Measurements from ENCODE around the gene CHML. TPM values are rescaled to one million over a fixed set of nuclear protein-coding genes. Genes with fewer than 3 reads are reported as not detected.

CHML gene
- total RNA-seq, 1 donor from 2014 or later: 9.5 TPM

DNA sequence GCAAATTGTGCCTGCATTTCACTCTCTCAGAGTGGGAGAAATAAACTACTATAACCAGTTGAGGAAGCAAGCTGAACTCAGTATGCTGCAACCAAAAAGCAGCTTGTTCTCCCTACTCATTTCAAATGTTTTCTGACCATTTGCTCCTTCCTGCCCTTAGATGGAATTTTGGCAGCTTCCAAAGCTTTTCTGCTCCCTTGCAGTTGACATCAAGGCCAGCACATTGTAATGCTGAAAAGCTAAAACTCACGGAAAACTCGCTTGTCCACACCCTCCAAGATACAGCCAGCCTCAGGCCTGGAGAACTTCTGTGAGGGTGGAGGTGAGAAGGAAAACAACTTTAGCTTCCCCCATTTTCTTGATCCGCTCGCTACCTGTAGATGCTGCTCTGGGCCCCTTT is 5.0 kb upstream of the CHML start:
- no peak for TF ChIP-seq CTCF (conservative IDR thresholded peaks at IDR 0.05; ENCODE audit: low read depth, low read length)
- H3K4me3 ChIP-seq (ENCODE audit: low read depth, low read length): no peak overlapping the region
- no peak for DNase-seq (ENCODE audit: low read depth)

DNA sequence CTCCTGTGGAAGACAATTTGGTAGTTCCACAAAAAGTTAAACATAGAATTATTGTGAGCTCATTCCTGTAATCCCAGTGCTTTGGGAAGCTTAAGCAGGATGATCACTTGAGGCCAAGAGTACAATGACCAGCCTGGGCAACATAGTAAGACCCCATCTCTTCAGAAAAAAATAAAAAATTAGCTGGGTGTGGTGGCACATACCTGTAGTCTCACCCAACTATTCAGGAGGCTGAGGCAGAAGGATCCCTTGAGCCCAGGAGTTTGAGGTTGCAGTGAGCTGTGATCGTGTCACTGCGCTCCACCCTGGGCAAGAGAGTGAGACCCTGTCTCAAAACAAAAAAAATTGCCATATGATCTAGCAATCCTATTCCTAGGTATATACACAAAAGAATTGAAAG is 4.1 kb upstream of the CHML start:
- no peak for DNase-seq (ENCODE audit: low read depth)
- no peak for TF ChIP-seq CTCF (conservative IDR thresholded peaks at IDR 0.05; ENCODE audit: low read depth, low read length)
- H3K4me3 ChIP-seq (ENCODE audit: low read depth, low read length): no peak overlapping the region

DNA sequence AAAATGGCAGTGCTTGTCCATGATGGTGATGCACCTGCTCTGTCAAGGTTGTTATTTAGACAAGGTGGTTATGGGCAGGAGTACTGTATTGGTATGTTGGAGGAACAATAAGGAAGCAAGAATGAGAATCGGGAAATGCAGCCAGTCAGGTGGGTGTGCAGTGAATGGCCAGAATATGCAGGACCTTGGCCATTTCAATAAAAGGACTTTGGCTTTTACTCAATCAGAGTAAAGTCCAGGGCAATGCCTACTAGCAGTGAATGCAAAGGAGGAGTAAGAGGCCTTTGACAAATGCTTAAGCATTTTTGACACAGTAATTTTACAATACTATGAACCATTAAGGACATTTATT is 2.4 kb upstream of the CHML start:
- no peak for TF ChIP-seq CTCF (conservative IDR thresholded peaks at IDR 0.05; ENCODE audit: low read depth, low read length)
- no peak for DNase-seq (ENCODE audit: low read depth)
- no peak overlapping the region for H3K4me3 ChIP-seq (ENCODE audit: low read depth, low read length)

- no peak for DNase-seq (ENCODE audit: low read depth)
- H3K4me3 ChIP-seq (ENCODE audit: low read depth, low read length): no peak overlapping the region
- TF ChIP-seq CTCF (conservative IDR thresholded peaks at IDR 0.05; ENCODE audit: low read depth, low read length): no peak
Measured at GRCh38 chr1:241641773-241642592, 1.8 kb upstream of the CHML start.

DNA sequence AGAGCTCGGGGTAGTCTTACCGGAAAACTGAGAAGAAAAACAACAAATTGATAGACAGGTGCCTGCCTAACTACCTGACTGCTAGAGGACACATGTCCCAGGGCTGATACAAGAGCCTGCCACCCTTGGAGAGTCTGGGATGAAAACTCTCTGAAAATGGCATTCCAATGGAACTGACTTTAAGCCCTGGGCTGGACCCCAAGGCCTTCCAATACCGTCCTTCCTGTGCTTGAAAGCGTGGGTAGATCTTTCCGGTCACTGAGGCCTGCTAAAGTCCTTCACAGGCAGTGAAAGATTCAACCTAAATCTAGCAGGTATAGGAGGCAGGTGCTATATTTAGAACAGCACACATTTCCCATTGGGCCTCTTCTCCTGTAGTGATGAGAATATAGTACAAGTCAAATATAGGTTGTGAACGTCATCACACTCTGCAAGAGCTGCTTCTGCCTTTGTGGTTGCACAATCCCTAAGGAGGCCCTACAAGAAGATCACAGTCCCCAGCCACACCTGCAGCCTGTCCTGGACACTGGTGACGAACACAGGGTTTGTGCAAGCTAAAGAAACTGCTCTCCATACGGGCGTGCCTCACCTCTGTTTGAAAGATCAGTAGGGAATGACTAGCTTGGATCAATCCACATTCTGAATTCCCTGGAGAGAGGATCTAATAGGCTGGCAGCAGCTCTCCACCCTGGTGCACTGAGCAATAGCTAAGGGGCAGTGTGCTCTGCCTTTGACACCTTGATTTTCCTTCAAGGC is 876 bp upstream of the CHML start:
- no peak for TF ChIP-seq CTCF (conservative IDR thresholded peaks at IDR 0.05; ENCODE audit: low read depth, low read length)
- H3K4me3 ChIP-seq (ENCODE audit: low read depth, low read length): peak overlapping the region; percentile 95
- no peak for DNase-seq (ENCODE audit: low read depth)

DNA sequence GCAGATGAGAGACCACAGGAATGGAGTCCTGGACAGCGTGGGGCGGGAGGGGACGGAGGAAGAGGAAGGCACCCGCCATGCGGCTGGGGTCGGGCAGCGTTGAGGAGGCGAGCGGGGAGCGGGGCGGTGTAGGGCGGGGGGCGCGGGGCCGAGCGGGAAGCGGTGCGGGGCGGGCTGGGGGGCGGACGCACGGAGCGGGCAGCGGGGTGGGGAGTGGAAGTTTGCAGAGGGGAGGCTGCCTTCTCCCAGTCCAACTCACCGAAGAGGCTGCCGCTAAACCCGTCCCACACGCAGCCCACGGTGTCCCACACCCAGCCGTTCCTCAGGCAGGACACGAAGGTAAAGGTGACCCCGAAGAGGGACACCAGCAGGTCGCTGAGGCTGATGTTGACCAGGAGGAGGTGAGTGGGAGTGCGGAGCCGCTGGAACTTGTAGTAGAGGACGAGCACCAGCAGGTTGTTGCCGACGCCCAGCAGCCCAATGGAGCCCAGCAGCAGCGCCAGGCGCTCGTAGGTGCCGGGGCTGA is 483 bp downstream of the CHML start:
- peak overlapping the region; percentile 95 for H3K4me3 ChIP-seq (ENCODE audit: low read depth, low read length)
- TF ChIP-seq CTCF (conservative IDR thresholded peaks at IDR 0.05; ENCODE audit: low read depth, low read length): no peak
- DNase-seq (ENCODE audit: low read depth): no peak
